GM12878 (cell line): ENCODE data around the gene TRIP12. TPM values are rescaled to one million over a fixed set of nuclear protein-coding genes. Genes with fewer than 3 reads are reported as not detected.

Source experiments
- ATAC-seq: fragments of 200-7000 bp; cut with Tn5 transposase; 3 replicates; pipeline ENCODE4 v1.9.1; 2020; ENCODE audit warnings: mild to moderate bottlenecking, moderate library complexity
- BruUV-seq: library from RNA; stranded (reverse); fragments of 400-500 nt; replicated peaks from 2 replicates; lab custom pipeline; 2021; lab: Mats Ljungman, UMichigan
- CTCF ChIA-PET: fragments of 300-600 bp; sonication (Branson Sonifier 250); formaldehyde crosslinking; extraction: SDS; loops from one replicate; lab custom pipeline; 2021; ENCODE audit warnings: inconsistent platforms; lab: Yijun Ruan, JAX
- POLR2A ChIA-PET: fragments of 350-600 bp; formaldehyde crosslinking; extraction: SDS; loops from one replicate; lab custom pipeline; 2021; ENCODE audit warnings: inconsistent platforms; lab: Charles Lee
- RAD21 ChIA-PET: fragments of 300-600 bp; sonication (Branson Sonifier 250); formaldehyde crosslinking; loops from one replicate; lab custom pipeline; 2023; ENCODE audit warnings: antibody characterized with exemption; ENCODE audit not compliant: unreplicated experiment; lab: Charles Lee
- SMC1A ChIA-PET: fragments of 300-600 bp; sonication (Branson Sonifier 250); formaldehyde crosslinking; loops from one replicate; lab custom pipeline; 2023; ENCODE audit not compliant: unreplicated experiment, uncharacterized antibody; lab: Charles Lee
- DNase-seq: peaks from one replicate; pipeline ENCODE4 v3.0.0-alpha.2; 2011; ENCODE audit warnings: low read depth, low spot score
- FAIRE-seq: peaks from 3 replicates; lab custom pipeline; 2011; peaks lifted over from hg19 to GRCh38; lab: Jason Lieb, UNC
- H2AFZ ChIP-seq: 2 replicates; pipeline ENCODE4 v1.6.0; 2011; ENCODE audit warnings: low read depth, low read length, control low read depth; ENCODE audit not compliant: control insufficient read depth
- H3K27ac ChIP-seq: 2 replicates; pipeline ENCODE4 v1.5.1; 2011; ENCODE audit warnings: control low read depth; ENCODE audit not compliant: control insufficient read depth, insufficient read depth
- H3K27me3 ChIP-seq, 2 experiments: replicated peaks in 1 of 2; 2 replicates each; pipeline versions ENCODE4 v1.6.0 to v1.6.1; 2011; ENCODE audit warnings: low read length in 1 of 2; ENCODE audit not compliant: control insufficient read depth in 2 of 2, insufficient read depth in 2 of 2
- H3K36me3 ChIP-seq, 2 experiments: 2 replicates each; pipeline ENCODE4 v1.5.1; 2011; ENCODE audit warnings: low read length in 1 of 2; ENCODE audit not compliant: control insufficient read depth in 2 of 2, insufficient read depth in 2 of 2
- H3K4me1 ChIP-seq: 2 replicates; pipeline ENCODE4 v1.6.1; 2011; ENCODE audit warnings: mild to moderate bottlenecking, low read length, moderate library complexity, mixed read lengths; ENCODE audit not compliant: control insufficient read depth, insufficient read depth
- H3K4me2 ChIP-seq: 2 replicates; pipeline ENCODE4 v1.6.0; 2011; ENCODE audit warnings: control low read depth; ENCODE audit not compliant: control insufficient read depth, insufficient read depth
- H3K4me3 ChIP-seq: fragments of 200-600 bp; sonication (generic); 2 replicates; pipeline ENCODE4 v1.5.1; 2016
- H3K79me2 ChIP-seq: 2 replicates; pipeline ENCODE4 v1.6.0; 2011; ENCODE audit warnings: low read length; ENCODE audit not compliant: control insufficient read depth, insufficient read depth
- H3K9ac ChIP-seq: 2 replicates; pipeline ENCODE4 v1.8.0; 2011; ENCODE audit warnings: low read length, control low read depth, mixed read lengths; ENCODE audit not compliant: control insufficient read depth, insufficient read depth
- H3K9me3 ChIP-seq: replicated peaks from 3 replicates; pipeline ENCODE4 v1.5.1; 2011; ENCODE audit warnings: mild to moderate bottlenecking, low read length; ENCODE audit not compliant: control insufficient read depth, insufficient read depth
- H4K20me1 ChIP-seq: 2 replicates; pipeline ENCODE4 v1.6.0; 2011; ENCODE audit not compliant: control insufficient read depth, insufficient read depth
- RFX5 ChIP-seq: IDR thresholded peaks from 2 replicates; pipeline ENCODE4 v1.6.1; 2011; ENCODE audit warnings: low read depth, low read length, improper control_type of control experiment
- SP1 ChIP-seq: IDR thresholded peaks from one replicate; pipeline ENCODE4 v1.6.1; 2011; ENCODE audit warnings: low read depth, low read length
- WGBS: methylation state at CpG from one replicate; pipeline ENCODE4 v1.1.6; 2016; ENCODE audit warnings: low lambda C conversion rate; ENCODE audit not compliant: insufficient replicate concordance, insufficient coverage; ENCODE audit errors: missing lambda C conversion rate; 5-methylcytosine and 5-hydroxymethylcytosine counted together
- in situ Hi-C: fragments of 300-500 bp; cut with MboI; formaldehyde crosslinking; loops from 9 replicates; pipeline ENCODE4 v1.14.3; 2018; ENCODE audit warnings: mixed read lengths
- intact Hi-C: fragments of 100-400 bp; cut with micrococcal nuclease; formaldehyde crosslinking; loops from one replicate; pipeline ENCODE4 v1.14.2; 2022; ENCODE audit not compliant: unreplicated experiment
- polyA plus RNA-seq, 11 experiments: library from polyadenylated mRNA; depleted of rRNA in 4 of 11; unstranded in 6 of 11; stranded (reverse) in 5 of 11; fragments of >200 nt; fragmentation: Nextera tagmentation in 4 of 11; fragmentation: Illumina TruSeq in 1 of 11; extraction: Ambion mirVana in 4 of 11; extraction: Trizol in 1 of 11; gene quantifications; 1 replicate in 1 of 11; 2 replicates in 10 of 11; pipeline versions ENCODE4 v1.2.1 to v1.2.3, GENCODE V29; 2011 to 2016; ENCODE audit warnings: inconsistent platforms in 2 of 11, missing spikeins in 2 of 11, low read depth in 1 of 11
- total RNA-seq, 4 experiments: library from RNA; depleted of rRNA in 3 of 4; stranded (reverse); fragments of >200 nt in 3 of 4; fragmentation: Illumina TruSeq in 1 of 4; extraction: Trizol in 1 of 4; gene quantifications; 2 replicates each; pipeline versions ENCODE4 v1.2.1 to v1.2.3, GENCODE V29; 2013 to 2021
- TF ChIP-seq, protein P1 (sequence below): fragments of 450-650 bp; IDR thresholded peaks from 2 replicates; pipeline ENCODE4 v1.6.1; 2014; ENCODE audit warnings: mild to moderate bottlenecking
- TF ChIP-seq, protein P2 (sequence below): fragments of 450-650 bp; IDR thresholded peaks from 2 replicates; pipeline ENCODE4 v1.6.1; 2017; ENCODE audit warnings: antibody characterized with exemption, mild to moderate bottlenecking, moderate library complexity

TRIP12 gene
- total and polyA plus RNA-seq, 10 of the 15 experiments (the other 5 are each of a cell fraction or from before 2014, with no cell fraction given) = 23.1 to 207 (median 97.0) TPM

DNA sequence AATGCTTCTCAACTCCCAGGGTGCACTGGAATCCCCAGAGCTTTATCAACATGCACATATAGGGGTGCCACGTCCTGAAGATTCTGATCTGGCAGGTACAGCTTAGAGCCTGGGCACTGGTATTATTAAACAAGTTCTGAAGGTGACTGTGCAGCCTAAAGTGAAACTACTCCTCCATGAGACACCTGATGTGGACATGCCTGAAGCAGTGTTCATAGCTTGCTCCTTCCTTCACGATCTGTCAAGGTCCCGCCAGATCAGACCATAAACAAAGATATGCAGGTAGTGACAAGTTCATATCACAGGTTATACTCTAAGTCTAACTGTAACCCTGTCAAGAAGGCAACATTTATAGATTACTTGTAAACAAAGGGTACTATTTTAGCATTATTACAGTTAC is 142.2 kb downstream of the TRIP12 start:
- H3K4me2 ChIP-seq = no peak overlapping the region
- no peak for ATAC-seq

More for the DNA sequence above, 142.2 kb downstream of the TRIP12 start:
- Histone ChIP-seq H2AFZ (no peak overlapping the region), H3K79me2 (peaks cover 3% of the 10 kb centered on the region; the same call in 1 of the 2 replicates), H4K20me1 (peaks cover 5% of the 10 kb centered on the region; the same call in 1 of the 2 replicates), H3K9ac (no peak overlapping the region), H3K4me3 (no peak overlapping the region), H3K27me3 (no peaks in the 10 kb centered on the region), H3K9me3 (no peaks in the 10 kb centered on the region), H3K27ac (no peak overlapping the region), H3K4me1 (peaks cover 26% of the 10 kb centered on the region), H3K36me3 (peaks cover 7 to 30% of the 10 kb centered on the region in 2 experiments)
- POLR2A ChIA-PET = no interaction called here
- FAIRE-seq = no peak
- intact Hi-C loops = loop anchor here (2.0 to 10.0 kb wide), 3 partner anchors 225 to 835 kb away; no protein-coding TSS in a partner anchor
- in situ Hi-C loops = loop anchor here (25.0 kb wide), 1 partner anchor 383 kb away; no protein-coding TSS in a partner anchor
- TF ChIP-seq RFX5 = no peak
- TF ChIP-seq, protein P1, sequence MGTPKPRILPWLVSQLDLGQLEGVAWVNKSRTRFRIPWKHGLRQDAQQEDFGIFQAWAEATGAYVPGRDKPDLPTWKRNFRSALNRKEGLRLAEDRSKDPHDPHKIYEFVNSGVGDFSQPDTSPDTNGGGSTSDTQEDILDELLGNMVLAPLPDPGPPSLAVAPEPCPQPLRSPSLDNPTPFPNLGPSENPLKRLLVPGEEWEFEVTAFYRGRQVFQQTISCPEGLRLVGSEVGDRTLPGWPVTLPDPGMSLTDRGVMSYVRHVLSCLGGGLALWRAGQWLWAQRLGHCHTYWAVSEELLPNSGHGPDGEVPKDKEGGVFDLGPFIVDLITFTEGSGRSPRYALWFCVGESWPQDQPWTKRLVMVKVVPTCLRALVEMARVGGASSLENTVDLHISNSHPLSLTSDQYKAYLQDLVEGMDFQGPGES = no peak
- TF ChIP-seq SP1 = no peak
- TF ChIP-seq, protein P2, sequence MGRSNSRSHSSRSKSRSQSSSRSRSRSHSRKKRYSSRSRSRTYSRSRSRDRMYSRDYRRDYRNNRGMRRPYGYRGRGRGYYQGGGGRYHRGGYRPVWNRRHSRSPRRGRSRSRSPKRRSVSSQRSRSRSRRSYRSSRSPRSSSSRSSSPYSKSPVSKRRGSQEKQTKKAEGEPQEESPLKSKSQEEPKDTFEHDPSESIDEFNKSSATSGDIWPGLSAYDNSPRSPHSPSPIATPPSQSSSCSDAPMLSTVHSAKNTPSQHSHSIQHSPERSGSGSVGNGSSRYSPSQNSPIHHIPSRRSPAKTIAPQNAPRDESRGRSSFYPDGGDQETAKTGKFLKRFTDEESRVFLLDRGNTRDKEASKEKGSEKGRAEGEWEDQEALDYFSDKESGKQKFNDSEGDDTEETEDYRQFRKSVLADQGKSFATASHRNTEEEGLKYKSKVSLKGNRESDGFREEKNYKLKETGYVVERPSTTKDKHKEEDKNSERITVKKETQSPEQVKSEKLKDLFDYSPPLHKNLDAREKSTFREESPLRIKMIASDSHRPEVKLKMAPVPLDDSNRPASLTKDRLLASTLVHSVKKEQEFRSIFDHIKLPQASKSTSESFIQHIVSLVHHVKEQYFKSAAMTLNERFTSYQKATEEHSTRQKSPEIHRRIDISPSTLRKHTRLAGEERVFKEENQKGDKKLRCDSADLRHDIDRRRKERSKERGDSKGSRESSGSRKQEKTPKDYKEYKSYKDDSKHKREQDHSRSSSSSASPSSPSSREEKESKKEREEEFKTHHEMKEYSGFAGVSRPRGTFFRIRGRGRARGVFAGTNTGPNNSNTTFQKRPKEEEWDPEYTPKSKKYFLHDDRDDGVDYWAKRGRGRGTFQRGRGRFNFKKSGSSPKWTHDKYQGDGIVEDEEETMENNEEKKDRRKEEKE = no peak
- DNase-seq = no peak
- BruUV-seq = no TSS peak
- RAD21 ChIA-PET = interaction anchor here (1.5 kb wide), 1 partner anchor 39 kb away, joined by 3 read pairs; no protein-coding TSS in a partner anchor
- CTCF ChIA-PET = interaction anchor here (0.6 to 4.2 kb wide), 18 partner anchors 10 to 632 kb away, joined by 3 to 32 read pairs (median 4); no protein-coding TSS in a partner anchor
- SMC1A ChIA-PET = interaction anchor here (0.7 to 3.2 kb wide), 3 partner anchors 14 to 380 kb away, joined by 4 to 18 read pairs (median 5); no protein-coding TSS in a partner anchor
- 100% methylated on average over 3 of the region's 3 CpGs for WGBS
